Epithelial cell of proximal tubule (primary cell): Measurements from ENCODE around the gene ENAH. TPM values are rescaled to one million over a fixed set of nuclear protein-coding genes. Genes with fewer than 3 reads are reported as not detected.

Experiments
- DNase-seq: peaks from one replicate; pipeline ENCODE4 v3.0.0-alpha.2; 2011; ENCODE audit warnings: low read depth
- H3K4me3 ChIP-seq: 2 replicates; pipeline ENCODE4 v1.5.1; 2011; ENCODE audit warnings: low read depth, mild to moderate bottlenecking, low read length
- total RNA-seq: library from RNA; depleted of rRNA; stranded (reverse); fragments of >200 nt; gene quantifications from 2 replicates; pipeline ENCODE4 v1.2.3, GENCODE V29; 2015
- TF ChIP-seq, protein P1 (sequence below): conservative IDR thresholded peaks from 2 replicates; pipeline ENCODE4 v1.5.1; 2012; ENCODE audit warnings: low read depth, mild to moderate bottlenecking, low read length

The ENAH gene
- total RNA-seq, 1 donor from 2014 or later: 37.7 TPM

DNA sequence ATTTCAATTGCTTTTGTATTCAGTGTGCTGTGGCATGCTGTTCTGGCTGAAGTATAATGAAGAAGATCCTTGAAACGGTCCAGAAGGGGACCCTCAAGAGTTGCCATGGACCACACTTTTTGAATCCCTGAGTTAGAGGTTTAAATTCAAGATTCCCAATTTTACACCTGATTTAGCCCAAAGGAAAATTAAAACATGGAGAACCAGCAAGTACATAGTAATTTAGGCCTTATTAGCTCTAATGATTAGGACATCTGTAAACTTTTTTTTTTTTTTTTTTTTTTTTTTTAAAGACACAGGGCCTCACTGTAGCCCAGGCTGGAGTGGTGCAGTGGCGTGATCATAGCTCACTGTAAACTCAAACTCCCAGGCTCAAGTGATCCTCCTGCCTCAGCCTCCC lies 107.3 kb downstream of the ENAH start:
- H3K4me3 ChIP-seq: no peak overlapping the region
- TF ChIP-seq, protein P1, sequence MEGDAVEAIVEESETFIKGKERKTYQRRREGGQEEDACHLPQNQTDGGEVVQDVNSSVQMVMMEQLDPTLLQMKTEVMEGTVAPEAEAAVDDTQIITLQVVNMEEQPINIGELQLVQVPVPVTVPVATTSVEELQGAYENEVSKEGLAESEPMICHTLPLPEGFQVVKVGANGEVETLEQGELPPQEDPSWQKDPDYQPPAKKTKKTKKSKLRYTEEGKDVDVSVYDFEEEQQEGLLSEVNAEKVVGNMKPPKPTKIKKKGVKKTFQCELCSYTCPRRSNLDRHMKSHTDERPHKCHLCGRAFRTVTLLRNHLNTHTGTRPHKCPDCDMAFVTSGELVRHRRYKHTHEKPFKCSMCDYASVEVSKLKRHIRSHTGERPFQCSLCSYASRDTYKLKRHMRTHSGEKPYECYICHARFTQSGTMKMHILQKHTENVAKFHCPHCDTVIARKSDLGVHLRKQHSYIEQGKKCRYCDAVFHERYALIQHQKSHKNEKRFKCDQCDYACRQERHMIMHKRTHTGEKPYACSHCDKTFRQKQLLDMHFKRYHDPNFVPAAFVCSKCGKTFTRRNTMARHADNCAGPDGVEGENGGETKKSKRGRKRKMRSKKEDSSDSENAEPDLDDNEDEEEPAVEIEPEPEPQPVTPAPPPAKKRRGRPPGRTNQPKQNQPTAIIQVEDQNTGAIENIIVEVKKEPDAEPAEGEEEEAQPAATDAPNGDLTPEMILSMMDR: no peak
- no peak for DNase-seq

DNA sequence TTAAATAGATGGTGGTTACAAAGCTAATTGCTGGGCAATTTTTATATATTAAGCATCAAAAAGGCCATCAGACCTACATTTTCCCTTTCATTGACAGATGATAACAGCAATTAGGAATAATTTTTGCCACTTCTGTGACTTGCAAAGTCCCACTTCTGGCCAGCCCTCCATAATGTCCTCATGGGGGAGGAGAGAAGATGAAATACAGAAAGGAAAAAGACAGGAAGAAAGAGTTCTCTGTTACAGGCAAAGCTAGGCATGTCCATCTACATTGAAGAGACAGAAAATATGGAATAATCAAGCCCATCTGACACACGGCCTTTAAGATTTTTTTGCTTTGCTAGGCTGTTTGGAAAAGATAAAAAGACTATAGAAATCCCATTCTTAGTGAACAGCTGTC lies 108.0 kb downstream of the ENAH start:
- DNase-seq: no peak
- TF ChIP-seq, protein P1: no peak
- H3K4me3 ChIP-seq: no peak overlapping the region

DNA sequence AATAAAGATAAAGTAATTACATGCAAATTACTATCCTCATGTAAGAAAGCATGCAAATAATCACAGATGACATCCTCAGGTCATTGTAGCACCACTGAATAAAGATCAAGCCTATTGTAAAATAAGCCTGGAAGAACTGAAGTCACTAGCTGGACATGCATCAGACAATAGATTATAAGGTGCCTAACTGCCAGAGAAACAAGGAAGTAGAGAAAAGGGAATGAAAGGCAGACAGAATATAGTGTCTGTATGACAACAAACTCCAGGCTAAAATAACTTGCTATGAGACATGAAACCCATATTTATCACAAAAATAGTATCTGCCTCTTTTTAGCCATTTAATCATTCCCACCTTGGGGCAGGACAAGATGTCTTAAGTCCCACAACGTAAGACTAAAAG lies 108.7 kb downstream of the ENAH start:
- no peak for DNase-seq
- TF ChIP-seq, protein P1: no peak
- H3K4me3 ChIP-seq: no peak overlapping the region

DNA sequence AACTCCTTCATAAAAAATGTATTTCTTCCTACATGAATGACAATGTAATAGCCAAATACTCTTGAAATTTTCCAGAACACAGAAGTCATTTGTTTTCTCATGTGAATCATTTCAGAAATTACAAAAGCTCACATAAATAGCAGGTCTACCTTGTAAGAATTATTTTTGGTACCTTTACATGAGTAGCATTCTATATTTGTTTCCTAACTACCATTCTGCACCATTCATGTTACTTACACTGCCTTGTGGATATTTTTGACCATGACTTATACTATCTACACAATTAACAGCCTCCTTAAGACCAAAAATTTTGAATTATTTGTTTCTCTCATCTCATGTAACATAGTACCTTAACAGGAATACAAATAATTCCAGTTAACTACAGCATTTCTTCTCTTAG lies 109.6 kb downstream of the ENAH start:
- TF ChIP-seq, protein P1: no peak
- no peak overlapping the region for H3K4me3 ChIP-seq
- DNase-seq: no peak

DNA sequence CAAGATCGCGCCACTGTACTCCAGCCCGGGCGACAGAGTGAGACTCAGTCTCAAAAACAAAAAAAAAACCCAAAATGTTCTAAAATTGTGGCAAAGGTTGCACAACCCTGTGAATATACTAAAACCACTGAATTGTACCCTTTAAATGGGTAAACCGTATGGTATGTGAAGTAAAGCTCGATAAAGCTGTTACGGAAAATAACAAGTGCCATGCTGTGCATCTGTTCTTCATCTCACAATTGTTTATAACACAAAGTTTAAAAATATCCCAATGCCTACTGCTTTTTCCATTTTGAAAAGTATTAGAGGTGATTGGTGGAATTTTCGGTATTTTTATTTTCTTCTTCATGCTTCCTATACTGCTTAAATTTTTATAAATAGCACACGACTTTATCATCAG lies 111.5 kb downstream of the ENAH start:
- TF ChIP-seq, protein P1: no peak
- no peak overlapping the region for H3K4me3 ChIP-seq
- no peak for DNase-seq

DNA sequence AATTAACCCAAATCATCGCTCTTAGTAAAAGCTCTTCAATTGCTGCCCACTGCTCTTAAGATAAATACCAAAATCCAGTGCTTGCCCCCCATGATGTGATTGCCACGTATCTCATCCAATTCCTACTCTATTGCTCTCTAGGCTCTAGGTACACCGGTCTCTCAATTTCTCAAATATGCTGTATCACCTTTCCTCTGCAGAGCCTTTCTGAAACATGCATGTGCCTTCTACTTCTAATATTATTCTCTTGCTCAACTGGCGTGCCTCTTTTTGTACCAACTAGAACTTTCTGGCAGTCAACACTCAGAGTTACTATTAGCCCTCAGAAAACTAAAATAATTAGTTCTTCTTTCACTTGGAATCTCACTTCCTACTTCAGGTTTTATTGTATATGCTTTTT lies 113.3 kb downstream of the ENAH start:
- TF ChIP-seq, protein P1: no peak
- no peak overlapping the region for H3K4me3 ChIP-seq
- no peak for DNase-seq

DNA sequence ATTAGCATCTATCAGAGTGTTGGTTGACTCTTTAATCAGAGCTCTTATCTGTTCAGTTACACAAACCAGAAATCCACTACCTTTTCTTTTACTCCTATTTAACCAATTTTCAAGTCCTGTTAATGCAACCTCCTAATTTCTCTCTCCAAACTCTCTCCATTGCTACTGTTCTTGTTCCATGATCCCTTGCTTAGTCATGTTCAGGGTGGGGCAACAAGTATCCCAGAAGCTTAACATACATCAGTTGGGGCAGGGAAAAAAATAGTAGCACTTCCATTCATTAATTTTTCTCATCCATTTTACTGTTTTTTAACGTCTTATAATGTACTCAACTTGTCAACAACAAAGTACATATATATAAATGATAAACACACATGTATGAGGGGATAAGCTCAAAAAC lies 113.9 kb downstream of the ENAH start:
- no peak for DNase-seq
- TF ChIP-seq, protein P1: no peak
- H3K4me3 ChIP-seq: no peak overlapping the region
